Left forelimb (tissue), 1 donor: ENCODE measurements around the gene SLC16A8.
"Not testable (repeated sequence)": the region's sequence is repeated elsewhere in the genome, so short reads cannot be mapped to it uniquely, and the experiment has no call there.

ENCODE experiments used
- DNase-seq: peaks from one replicate; pipeline ENCODE4 v3.0.0-alpha.2; 2018; ENCODE audit warnings: low spot score

SLC16A8 gene

GRCh38 chr22:38083931-38084631, at the start of gene SLC16A8:
SLC16A8 (minus strand) TSS chr22:38084184; CDS start chr22:38082873, 1,311 bp downstream.
- DNase-seq = no peak

GRCh38 chr22:38133331-38133730, 49.3 kb upstream of the SLC16A8 start:
- DNase-seq = no peak

- DNase-seq = no peak
Measured at GRCh38 chr22:38132794-38133193, 48.8 kb upstream of the SLC16A8 start.

GRCh38 chr22:38132136-38132535, 48.2 kb upstream of the SLC16A8 start:
- no peak for DNase-seq

- DNase-seq = no peak
Measured at GRCh38 chr22:38131399-38131798, 47.4 kb upstream of the SLC16A8 start.

GRCh38 chr22:38129856-38130255, 45.9 kb upstream of the SLC16A8 start:
- DNase-seq = no peak

- DNase-seq = no peak
Measured at GRCh38 chr22:38129021-38129420, 45.0 kb upstream of the SLC16A8 start.

- no peak for DNase-seq
Measured at GRCh38 chr22:38127869-38128268, 43.9 kb upstream of the SLC16A8 start.

- DNase-seq = no peak
Measured at GRCh38 chr22:38126928-38127668, 43.1 kb upstream of the SLC16A8 start.

GRCh38 chr22:38125751-38126201, 41.8 kb upstream of the SLC16A8 start:
- DNase-seq = no peak

- no peak for DNase-seq
Measured at GRCh38 chr22:38125038-38125610, 41.1 kb upstream of the SLC16A8 start.

- no peak for DNase-seq
Measured at GRCh38 chr22:38124236-38124974, 40.4 kb upstream of the SLC16A8 start.

GRCh38 chr22:38122616-38123015, 38.6 kb upstream of the SLC16A8 start:
- no peak for DNase-seq

GRCh38 chr22:38120359-38121110, 36.6 kb upstream of the SLC16A8 start:
- DNase-seq = no peak

- DNase-seq = not testable (repeated sequence)
Measured at GRCh38 chr22:38118747-38119146, 34.8 kb upstream of the SLC16A8 start.

- no peak for DNase-seq
Measured at GRCh38 chr22:38118182-38118581, 34.2 kb upstream of the SLC16A8 start.

- DNase-seq = not testable (repeated sequence)
Measured at GRCh38 chr22:38117556-38117955, 33.6 kb upstream of the SLC16A8 start.

- no peak for DNase-seq
Measured at GRCh38 chr22:38115423-38116205, 31.6 kb upstream of the SLC16A8 start.

- peak; percentile 87 for DNase-seq
Measured at GRCh38 chr22:38114484-38115398, 30.8 kb upstream of the SLC16A8 start.

GRCh38 chr22:38112381-38112780, 28.4 kb upstream of the SLC16A8 start:
- DNase-seq = no peak
